C4-2B (cell line): ENCODE measurements around the gene GRK6.
"Not testable (repeated sequence)": the region's sequence is repeated elsewhere in the genome, so short reads cannot be mapped to it uniquely, and the experiment has no call there.

Experiments used
- ZFX ChIP-seq: fragments of 450-650 bp; IDR thresholded peaks from 2 replicates; pipeline ENCODE4 v1.6.1; 2017
- TF ChIP-seq, protein P1 (sequence below): fragments of 450-650 bp; conservative IDR thresholded peaks from 2 replicates; pipeline ENCODE4 v1.5.1; 2017; ENCODE audit warnings: mild to moderate bottlenecking

DNA sequence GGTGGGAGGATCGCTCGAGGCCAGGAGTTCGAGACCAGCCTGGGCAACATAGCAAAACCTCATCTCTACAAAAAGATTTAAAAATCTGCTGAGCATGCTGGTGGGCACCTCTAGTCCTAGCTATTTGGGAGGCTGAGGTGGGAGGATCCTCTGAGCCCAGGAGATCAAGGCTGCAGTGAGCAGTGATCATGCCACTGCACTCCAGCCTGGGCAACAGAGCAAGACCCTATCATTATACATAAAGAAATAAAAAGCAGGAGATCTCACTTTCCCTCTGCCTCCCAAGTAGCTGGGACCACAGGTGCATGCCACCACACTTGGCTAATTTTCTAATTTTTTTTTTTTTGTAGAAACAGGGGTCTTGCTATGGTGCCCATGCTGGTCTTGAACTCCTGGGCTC lies 59.3 kb downstream of the GRK6 start:
- TF ChIP-seq, protein P1, sequence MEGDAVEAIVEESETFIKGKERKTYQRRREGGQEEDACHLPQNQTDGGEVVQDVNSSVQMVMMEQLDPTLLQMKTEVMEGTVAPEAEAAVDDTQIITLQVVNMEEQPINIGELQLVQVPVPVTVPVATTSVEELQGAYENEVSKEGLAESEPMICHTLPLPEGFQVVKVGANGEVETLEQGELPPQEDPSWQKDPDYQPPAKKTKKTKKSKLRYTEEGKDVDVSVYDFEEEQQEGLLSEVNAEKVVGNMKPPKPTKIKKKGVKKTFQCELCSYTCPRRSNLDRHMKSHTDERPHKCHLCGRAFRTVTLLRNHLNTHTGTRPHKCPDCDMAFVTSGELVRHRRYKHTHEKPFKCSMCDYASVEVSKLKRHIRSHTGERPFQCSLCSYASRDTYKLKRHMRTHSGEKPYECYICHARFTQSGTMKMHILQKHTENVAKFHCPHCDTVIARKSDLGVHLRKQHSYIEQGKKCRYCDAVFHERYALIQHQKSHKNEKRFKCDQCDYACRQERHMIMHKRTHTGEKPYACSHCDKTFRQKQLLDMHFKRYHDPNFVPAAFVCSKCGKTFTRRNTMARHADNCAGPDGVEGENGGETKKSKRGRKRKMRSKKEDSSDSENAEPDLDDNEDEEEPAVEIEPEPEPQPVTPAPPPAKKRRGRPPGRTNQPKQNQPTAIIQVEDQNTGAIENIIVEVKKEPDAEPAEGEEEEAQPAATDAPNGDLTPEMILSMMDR, result not testable (repeated sequence)
- not testable (repeated sequence) for TF ChIP-seq ZFX
